Smooth muscle cell (in vitro differentiated cells): ENCODE results near the gene PSD2. TPM values are rescaled to one million over a fixed set of nuclear protein-coding genes. Genes with fewer than 3 reads are reported as not detected.

ENCODE experiments used
- DNase-seq: peaks from one replicate; lab custom pipeline; 2025; ENCODE audit not compliant: unreplicated experiment; lab: John Stamatoyannopoulos, UW
- H2AFZ ChIP-seq: fragments of 200-600 bp; sonication (generic); 2 replicates; pipeline ENCODE4 v1.6.0; 2016; ENCODE audit warnings: antibody characterized with exemption, low read depth, mild to moderate bottlenecking
- H3F3A ChIP-seq: fragments of 200-600 bp; sonication (generic); 2 replicates; pipeline ENCODE4 v1.6.0; 2017; ENCODE audit warnings: antibody characterized with exemption, low read depth
- H3K27ac ChIP-seq: fragments of 200-600 bp; sonication (generic); 2 replicates; pipeline ENCODE4 v1.5.1; 2016; ENCODE audit warnings: low read depth, mild to moderate bottlenecking
- H3K27me3 ChIP-seq: fragments of 200-600 bp; sonication (generic); 2 replicates; pipeline ENCODE4 v1.6.1; 2016; ENCODE audit warnings: low read depth, mild to moderate bottlenecking
- H3K36me3 ChIP-seq: fragments of 200-600 bp; sonication (generic); 2 replicates; pipeline ENCODE4 v1.5.1; 2016; ENCODE audit warnings: low read depth
- H3K4me1 ChIP-seq: fragments of 200-600 bp; sonication (generic); 2 replicates; pipeline ENCODE4 v1.5.1; 2016; ENCODE audit warnings: low read depth
- H3K4me2 ChIP-seq: fragments of 200-600 bp; sonication (generic); 2 replicates; pipeline ENCODE4 v1.6.0; 2016; ENCODE audit warnings: mild to moderate bottlenecking
- H3K4me3 ChIP-seq: fragments of 200-600 bp; sonication (generic); 2 replicates; pipeline ENCODE4 v1.5.1; 2016; ENCODE audit warnings: mild to moderate bottlenecking
- H3K79me2 ChIP-seq: fragments of 200-600 bp; sonication (generic); 2 replicates; pipeline ENCODE4 v1.6.0; 2016; ENCODE audit warnings: low read depth, mild to moderate bottlenecking
- H3K9ac ChIP-seq: fragments of 200-600 bp; sonication (generic); 2 replicates; pipeline ENCODE4 v1.6.0; 2016; ENCODE audit warnings: low read depth
- H3K9me3 ChIP-seq: fragments of 200-600 bp; sonication (generic); replicated peaks from 2 replicates; pipeline ENCODE4 v1.5.1; 2016; ENCODE audit warnings: low read depth
- H4K20me1 ChIP-seq: fragments of 200-600 bp; sonication (generic); 2 replicates; pipeline ENCODE4 v1.6.0; 2016; ENCODE audit warnings: low read depth
- CTCF ChIP-seq: fragments of 200-600 bp; sonication (generic); IDR thresholded peaks from 2 replicates; pipeline ENCODE4 v1.5.1; 2017; ENCODE audit warnings: borderline replicate concordance, mild to moderate bottlenecking, antibody characterized with exemption; ENCODE audit not compliant: insufficient read depth, poor library complexity, severe bottlenecking
- WGBS: methylation state at CpG from one replicate; pipeline ENCODE4 v1.1.7; 2016; ENCODE audit warnings: low lambda C conversion rate; 5-methylcytosine and 5-hydroxymethylcytosine counted together
- polyA plus RNA-seq: library from polyadenylated mRNA; unstranded; fragments of >200 nt; fragmentation: Nextera tagmentation; extraction: Ambion mirVana; gene quantifications from 2 replicates; pipeline ENCODE4 v1.2.1, GENCODE V29; 2016
- total RNA-seq: library from RNA; depleted of rRNA; stranded (reverse); fragments of >200 nt; gene quantifications from 2 replicates; pipeline ENCODE4 v1.2.3, GENCODE V29; 2014

PSD2 gene
- total and polyA plus RNA-seq, 2 experiments from 2014 or later, result 0.54 to 0.81 TPM

GRCh38 chr5:139854953-139855352 is 59.3 kb downstream of the PSD2 start:
- H3K27me3 ChIP-seq, result peaks cover 33% of the 10 kb centered on the region
- whole genome bisulfite sequencing, result 94% methylated on average over 5 of the region's 5 CpGs
- no peak for DNase-seq

DNA sequence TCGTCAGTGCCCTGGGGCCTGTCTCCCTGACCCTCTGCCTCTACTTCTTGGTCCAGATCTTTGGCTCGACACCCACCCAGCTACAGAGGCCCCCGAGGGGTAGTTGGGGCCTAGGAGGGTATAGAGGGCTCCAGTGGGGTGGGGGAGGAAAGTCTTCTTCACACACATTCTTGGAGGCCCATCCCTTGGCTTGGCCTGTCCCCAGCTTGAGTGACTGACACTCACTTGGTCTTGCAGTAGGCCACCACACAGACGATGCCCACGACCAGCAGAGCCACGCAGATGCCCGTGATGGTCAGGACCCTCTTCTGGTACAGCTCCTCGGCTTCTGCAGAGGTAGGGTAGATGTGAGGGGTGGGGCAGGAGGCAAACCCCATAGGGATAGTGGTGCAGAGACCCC is 59.8 kb downstream of the PSD2 start:
- H3K4me2 ChIP-seq, result no peak overlapping the region
- DNase-seq, result no peak

More at GRCh38 chr5:139854953-139855352, 59.3 kb downstream of the PSD2 start:
- Histone ChIP-seq H4K20me1 (no peaks in the 10 kb centered on the region), H3K27ac (no peak overlapping the region), H3K4me3 (no peak overlapping the region), H3K79me2 (no peaks in the 10 kb centered on the region), H3K9me3 (no peaks in the 10 kb centered on the region), H3F3A (no peaks in the 10 kb centered on the region), H2AFZ (no peak overlapping the region), H3K4me1 (no peaks in the 10 kb centered on the region), H3K4me2 (no peak overlapping the region), H3K9ac (no peak overlapping the region), H3K36me3 (no peaks in the 10 kb centered on the region)
- TF ChIP-seq CTCF, result no peak

GRCh38 chr5:139855946-139856540 is 60.4 kb downstream of the PSD2 start:
- no peaks in the 10 kb centered on the region for H3K79me2 ChIP-seq
- WGBS, result 89% methylated on average over 6 of the region's 6 CpGs
- TF ChIP-seq CTCF, result no peak

More for the DNA sequence above, 59.8 kb downstream of the PSD2 start:
- no peaks in the 10 kb centered on the region for H3K4me1 ChIP-seq
- H3K79me2 ChIP-seq, result no peaks in the 10 kb centered on the region
- peaks cover 33% of the 10 kb centered on the region for H3K27me3 ChIP-seq
- no peaks in the 10 kb centered on the region for H3K9me3 ChIP-seq
- no peaks in the 10 kb centered on the region for H4K20me1 ChIP-seq
- H3F3A ChIP-seq, result no peaks in the 10 kb centered on the region
- H3K36me3 ChIP-seq, result no peaks in the 10 kb centered on the region
- no peak overlapping the region for H2AFZ ChIP-seq
- H3K4me3 ChIP-seq, result no peak overlapping the region
- TF ChIP-seq CTCF, result no peak
- no peak overlapping the region for H3K9ac ChIP-seq
- no peak overlapping the region for H3K27ac ChIP-seq
- WGBS, result 86% methylated on average over 8 of the region's 8 CpGs

GRCh38 chr5:139856714-139857113 is 61.1 kb downstream of the PSD2 start:
- WGBS, result 87% methylated on average over 4 of the region's 4 CpGs
- no peak for DNase-seq
- TF ChIP-seq CTCF, result no peak

More at GRCh38 chr5:139855946-139856540, 60.4 kb downstream of the PSD2 start:
- Histone ChIP-seq H3K9me3 (no peaks in the 10 kb centered on the region), H3K27me3 (peaks cover 39% of the 10 kb centered on the region), H3K36me3 (no peaks in the 10 kb centered on the region), H3K9ac (no peak overlapping the region), H4K20me1 (no peaks in the 10 kb centered on the region), H3F3A (no peaks in the 10 kb centered on the region), H3K4me1 (no peaks in the 10 kb centered on the region), H3K27ac (no peak overlapping the region), H2AFZ (no peak overlapping the region), H3K4me2 (no peak overlapping the region), H3K4me3 (no peak overlapping the region)
- no peak for DNase-seq

More at GRCh38 chr5:139856714-139857113, 61.1 kb downstream of the PSD2 start:
- no peak overlapping the region for H3K27ac ChIP-seq
- no peaks in the 10 kb centered on the region for H3K9me3 ChIP-seq
- H4K20me1 ChIP-seq, result no peaks in the 10 kb centered on the region
- no peak overlapping the region for H3K4me3 ChIP-seq
- no peak overlapping the region for H3K4me2 ChIP-seq
- no peaks in the 10 kb centered on the region for H3F3A ChIP-seq
- H3K4me1 ChIP-seq, result no peaks in the 10 kb centered on the region
- H3K9ac ChIP-seq, result no peak overlapping the region
- no peaks in the 10 kb centered on the region for H3K36me3 ChIP-seq
- H3K27me3 ChIP-seq, result peaks cover 40% of the 10 kb centered on the region
- no peaks in the 10 kb centered on the region for H3K79me2 ChIP-seq
- no peak overlapping the region for H2AFZ ChIP-seq
